Stimulated activated naive CD4-positive, alpha-beta T cell (primary cell): ENCODE results near the gene TRMT11.
"Not testable (repeated sequence)": the region's sequence is repeated elsewhere in the genome, so short reads cannot be mapped to it uniquely, and the experiment has no call there.

Experiments
- DNase-seq, 6 experiments: peaks; one replicate each; lab custom pipeline; 2025; lab: John Stamatoyannopoulos, UW

TRMT11 gene

DNA sequence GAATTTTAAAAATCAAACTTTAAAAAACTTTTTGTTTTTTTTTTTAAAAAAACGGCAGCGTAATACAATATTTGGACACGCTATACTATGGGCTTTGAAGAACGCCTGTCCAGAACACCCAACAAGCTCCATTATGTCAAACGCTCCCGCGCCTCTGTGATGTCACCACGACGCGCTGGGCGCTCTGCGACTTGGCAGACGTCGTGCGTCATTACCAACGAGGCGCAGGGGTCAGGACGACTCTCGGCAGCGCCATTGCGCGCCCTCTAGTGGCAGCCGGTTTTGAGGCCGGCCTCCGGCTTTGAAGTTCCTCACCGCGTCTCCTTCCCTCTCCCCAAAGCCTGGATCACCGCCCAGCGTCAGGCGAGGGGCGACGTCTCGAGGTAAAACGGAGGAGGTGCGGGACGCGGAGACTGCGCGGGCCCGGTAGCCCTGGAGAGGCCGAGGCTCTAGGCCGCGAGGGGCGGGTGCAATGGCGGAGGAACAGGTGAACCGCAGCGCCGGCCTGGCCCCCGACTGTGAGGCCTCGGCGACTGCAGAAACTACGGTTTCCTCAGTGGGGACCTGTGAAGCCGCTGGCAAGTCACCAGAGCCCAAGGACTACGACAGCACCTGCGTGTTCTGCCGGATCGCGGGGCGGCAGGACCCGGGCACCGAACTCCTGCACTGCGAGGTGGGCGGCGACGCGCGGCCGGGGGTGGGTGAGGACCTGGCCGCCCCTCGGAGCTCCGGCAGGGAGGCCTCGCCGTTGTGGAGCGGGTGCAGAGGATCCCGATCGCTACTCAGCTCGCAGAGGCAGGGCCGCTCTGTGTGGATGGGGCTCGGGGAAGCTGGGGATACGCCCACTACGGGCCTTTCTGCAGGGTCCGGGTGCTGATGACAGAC lies 29.6 kb upstream of the TRMT11 start, which contains the start of gene HINT3:
Gene HINT3 (plus strand): TSS at position 265 of the 885 bp plus-strand sequence. CDS start 208 bp downstream, at position 473.
- DNase-seq, result peak; percentile 94 to 97 (median 95)

DNA sequence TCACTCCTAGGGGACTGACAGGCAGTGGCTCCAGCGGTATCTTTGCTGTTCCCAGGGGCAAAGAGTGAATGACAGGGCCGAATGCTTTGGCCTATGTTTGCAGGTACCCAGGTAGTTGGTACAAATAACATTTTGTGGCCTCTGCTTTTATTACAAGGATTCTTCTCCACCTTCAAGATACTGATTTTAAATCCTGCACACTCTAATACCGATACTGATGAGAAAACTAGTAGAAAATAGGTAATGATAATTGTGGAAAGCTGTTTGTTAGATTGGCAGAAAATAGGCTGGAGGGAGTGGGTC lies 29.0 kb upstream of the TRMT11 start:
- DNase-seq, result no peak

DNA sequence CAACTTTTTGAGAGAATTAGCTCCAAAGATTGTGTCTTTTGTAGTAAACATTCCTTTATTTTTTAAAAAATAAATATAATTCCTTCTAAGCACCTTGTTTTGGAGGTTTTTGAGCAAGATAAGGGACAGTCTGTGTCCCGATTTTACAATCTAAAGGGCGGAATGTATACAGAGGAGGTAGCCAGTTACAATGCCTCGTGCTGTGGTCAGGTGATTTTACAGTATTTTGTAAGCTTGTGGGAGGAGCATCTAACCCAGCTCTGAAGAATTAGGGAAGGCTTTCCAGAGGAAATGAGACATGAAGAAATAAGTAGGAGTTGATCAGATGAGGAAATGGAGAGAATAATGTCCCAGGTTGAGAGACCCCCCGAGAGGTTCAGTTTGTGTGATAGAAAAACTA lies 28.5 kb upstream of the TRMT11 start:
- no peak for DNase-seq

DNA sequence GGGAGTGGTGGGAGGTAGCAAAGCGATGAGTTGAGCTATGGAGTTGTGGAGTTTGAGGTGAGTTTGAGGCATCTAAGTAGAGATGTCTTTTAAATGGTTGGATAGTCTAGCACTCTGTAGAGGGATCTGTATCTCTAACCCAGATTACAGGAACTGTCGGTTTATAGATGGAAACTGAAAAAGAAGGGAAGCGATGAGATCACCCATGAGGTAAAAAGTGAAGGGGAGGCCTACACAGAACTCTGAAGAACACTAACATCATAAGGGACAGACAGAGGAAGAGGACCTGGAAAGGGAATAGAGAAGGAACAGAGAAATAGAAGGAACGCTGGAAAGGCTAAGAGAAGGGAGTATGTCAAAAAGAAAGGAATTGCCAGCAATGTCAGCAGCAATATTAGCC lies 27.3 kb upstream of the TRMT11 start:
- no peak for DNase-seq

DNA sequence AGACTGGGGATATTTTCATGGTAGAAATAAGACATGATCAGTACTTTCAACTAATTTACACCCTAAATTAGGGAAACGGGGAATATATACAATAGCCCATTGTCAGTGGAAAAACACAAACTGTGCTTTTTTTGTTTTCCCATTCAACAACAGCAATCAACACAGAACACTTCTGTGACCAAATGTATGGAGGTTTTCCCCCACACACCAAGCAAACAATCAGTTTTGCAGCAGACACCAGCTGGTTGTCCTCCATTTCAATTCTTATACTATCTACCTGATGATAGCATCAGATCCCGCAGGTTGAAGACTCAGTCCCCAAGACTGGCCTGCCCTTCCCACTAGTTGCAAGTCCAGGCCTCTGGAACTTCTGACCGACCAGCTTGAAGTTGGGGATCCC lies 25.2 kb upstream of the TRMT11 start:
- DNase-seq, result no peak

DNA sequence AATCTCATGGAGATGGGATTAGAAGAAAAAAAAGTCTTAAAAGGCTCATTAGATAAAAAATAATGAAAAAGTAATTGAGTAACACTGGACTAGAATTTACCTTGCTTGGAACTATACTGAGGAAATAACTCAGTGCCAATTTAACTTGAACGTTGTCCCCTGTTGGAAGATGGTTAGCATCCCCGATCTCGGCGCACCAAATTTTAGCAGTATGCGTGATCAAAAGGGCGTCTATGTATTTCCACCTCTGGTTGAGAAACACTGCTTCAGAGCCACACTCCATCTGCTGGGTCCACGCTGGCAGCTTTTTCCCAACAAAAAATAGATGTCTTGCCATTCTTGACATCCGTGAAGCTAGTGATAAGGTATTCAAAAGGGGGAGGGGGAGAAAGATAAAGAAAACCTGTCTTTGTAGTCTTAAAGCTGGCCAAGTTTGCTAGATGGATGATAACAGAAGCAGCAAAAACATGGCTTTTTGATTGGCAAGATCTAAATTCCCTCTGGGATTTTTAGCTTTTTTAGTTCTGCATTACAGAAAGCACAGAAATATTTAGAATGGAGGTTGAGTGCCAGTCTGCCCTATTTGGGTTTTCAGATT lies 23.3 kb upstream of the TRMT11 start:
- DNase-seq, result no peak

DNA sequence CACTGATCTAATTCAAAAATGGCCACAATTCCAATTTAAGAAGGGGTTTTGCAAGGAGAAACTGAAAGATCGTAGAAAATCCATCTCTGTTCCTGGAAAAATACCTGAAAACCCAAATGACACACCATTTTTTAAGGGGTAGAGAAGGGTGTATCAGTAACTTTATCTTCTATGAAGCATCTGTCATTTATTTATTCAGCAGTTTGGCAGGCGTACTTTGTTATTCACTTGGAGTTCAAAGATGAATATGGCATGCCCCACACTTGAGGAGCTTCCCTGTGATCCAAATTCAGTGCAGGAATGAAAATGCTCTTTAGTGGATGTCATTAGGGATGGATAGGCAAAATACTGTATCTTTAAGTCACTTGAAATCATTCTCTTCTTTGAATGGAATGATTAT lies 22.5 kb upstream of the TRMT11 start:
- no peak for DNase-seq

DNA sequence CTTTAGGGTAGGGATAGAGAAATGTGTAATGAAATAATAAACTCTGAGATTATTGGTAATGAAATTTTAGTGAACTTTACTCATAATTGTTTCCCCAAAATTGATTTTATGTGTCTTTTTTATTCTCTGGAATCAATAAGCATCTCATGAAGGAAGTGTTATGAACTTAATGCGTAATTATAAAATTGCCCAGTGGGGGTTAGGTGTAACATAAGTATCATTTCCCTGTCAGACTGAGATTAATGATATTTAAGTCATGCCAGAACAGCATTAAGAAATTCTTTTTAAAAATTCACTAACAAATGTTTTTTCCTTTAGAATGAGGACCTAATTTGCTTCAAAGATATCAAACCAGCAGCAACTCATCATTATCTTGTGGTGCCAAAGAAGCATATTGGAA lies 19.8 kb upstream of the TRMT11 start:
- no peak for DNase-seq

DNA sequence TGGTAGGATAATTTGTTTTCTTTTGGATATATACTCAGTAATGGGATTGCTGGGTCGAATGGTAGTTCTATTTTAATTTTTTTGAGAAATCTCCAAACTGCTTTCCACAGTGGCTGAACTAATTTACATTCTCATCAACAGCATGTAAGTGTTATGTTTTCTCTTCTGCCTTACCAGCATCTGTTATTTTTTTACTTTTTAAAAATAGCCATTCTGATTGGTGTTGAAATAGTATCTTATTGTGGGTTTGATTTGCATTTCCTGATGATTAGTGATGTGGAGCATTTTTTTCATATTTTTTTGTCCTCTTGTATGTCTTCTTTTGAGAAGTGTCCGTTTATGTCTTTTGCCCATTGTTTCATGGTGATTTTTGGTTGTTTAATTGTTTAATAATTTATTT lies 17.8 kb upstream of the TRMT11 start:
- DNase-seq, result no peak

DNA sequence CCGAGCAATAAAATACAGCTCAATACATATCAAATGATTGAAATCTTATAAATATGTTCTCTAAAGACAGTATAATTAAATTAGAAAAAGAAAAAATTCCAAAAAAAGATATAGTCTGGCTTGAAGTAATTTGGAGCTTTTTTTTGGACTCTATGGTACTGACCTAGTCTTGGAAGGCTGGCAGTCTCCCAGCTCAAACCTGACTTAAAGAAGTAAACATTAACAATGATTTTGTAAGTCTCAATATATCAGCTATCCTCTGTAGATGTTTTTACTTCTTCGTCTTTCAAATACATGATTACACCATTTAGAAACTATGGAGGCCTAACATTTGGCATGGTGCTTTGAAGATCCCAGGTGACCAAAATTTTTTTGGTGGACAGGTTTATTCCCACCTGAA lies 15.6 kb upstream of the TRMT11 start:
- DNase-seq, result no peak

DNA sequence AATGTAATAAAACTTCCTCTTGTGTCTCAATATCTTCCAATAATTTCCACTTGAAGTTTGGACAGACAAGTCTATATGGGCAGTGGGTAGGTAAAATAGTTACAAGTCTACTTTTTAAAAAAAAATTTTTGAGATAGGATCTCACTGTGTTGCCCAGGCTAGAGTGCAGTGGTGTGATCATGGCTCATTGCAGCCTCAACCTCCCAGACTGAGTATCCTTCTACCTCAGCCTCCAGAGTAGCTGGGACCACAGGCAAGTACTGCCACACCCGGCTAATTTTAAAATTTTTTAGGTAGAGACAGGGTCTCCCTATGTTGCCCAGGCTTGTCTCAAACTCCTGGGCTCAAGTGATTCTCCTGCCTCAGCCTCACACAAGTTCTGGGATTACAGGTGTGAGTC lies 13.9 kb upstream of the TRMT11 start:
- DNase-seq, result not testable (repeated sequence)

DNA sequence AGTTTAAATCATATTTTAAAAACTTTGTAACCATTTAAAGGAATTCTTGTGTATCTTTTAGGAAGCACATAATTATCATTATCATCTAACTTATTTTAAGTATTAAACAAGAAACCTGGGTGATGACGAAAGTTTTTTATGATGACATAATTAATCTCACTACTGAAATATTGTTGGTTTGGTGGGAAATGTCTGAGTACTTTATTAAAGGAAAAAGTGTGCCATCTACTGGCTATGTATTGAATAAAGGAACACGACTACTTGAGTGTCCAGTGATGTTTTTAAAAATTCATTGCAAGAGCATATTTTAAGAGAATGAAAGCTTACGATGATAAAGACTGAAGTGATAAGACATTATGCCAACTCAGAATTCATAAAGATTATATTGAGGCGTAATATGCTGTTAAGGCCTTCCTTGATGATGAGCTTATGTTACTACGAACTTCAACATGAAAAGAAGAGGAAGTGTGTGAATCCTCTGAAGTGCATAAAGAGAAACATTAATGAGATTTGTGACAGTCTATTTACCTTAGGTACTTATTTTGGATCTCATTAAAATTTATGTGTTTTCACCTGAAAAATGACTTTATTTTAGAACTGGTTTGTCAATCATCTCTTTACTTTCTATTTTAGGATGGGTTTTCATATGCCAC lies 12.0 kb upstream of the TRMT11 start:
- DNase-seq, result peak in 3 of 6 experiments; percentile 15 to 55 (median 51)

DNA sequence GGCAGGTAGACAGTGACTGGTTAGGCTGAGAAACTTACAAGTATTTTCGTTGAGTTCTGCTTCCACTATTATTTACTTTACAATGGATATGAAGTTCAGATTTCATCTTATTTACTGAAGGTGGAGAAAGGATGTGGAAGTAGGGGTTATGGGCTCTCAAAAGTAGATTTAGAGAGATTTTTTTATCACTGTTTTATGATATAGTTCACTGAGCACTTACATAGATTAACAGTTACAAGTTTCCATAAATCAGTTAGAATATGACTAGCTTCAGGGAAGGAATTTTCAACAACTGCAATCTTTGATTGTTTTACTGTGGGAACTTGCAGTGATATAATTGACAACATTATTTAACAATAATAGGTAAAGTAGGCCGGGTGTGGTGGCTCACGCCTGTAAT lies 7.2 kb upstream of the TRMT11 start:
- DNase-seq, result no peak

DNA sequence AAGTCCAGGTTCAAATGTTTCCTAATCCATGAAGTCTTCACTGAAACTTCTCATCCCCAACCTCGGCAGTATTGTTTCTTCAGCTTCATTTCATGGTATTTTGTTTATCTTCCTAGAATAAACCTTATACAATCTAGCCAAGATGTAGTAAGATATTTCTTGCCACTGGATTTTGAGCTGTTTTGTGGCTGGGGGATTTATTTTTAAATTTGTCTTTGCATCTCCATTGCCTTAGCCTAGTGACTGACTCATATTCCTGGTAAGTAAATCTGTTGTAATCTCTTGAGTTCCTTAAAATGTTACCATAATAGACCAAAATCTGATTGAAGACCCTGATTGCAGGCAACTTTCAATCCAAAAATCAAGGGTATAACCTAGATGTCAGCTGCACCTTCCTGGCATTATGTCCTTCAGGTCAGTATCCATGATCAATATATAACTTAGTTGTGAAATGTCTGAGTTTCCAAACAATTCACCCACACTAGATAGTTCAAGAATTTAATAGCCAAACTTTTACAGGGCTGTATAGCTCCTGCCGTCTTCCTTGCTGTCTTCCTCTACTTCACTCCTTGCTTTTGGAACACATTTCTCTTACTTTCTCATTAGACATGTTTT lies 4.7 kb upstream of the TRMT11 start:
- no peak for DNase-seq

DNA sequence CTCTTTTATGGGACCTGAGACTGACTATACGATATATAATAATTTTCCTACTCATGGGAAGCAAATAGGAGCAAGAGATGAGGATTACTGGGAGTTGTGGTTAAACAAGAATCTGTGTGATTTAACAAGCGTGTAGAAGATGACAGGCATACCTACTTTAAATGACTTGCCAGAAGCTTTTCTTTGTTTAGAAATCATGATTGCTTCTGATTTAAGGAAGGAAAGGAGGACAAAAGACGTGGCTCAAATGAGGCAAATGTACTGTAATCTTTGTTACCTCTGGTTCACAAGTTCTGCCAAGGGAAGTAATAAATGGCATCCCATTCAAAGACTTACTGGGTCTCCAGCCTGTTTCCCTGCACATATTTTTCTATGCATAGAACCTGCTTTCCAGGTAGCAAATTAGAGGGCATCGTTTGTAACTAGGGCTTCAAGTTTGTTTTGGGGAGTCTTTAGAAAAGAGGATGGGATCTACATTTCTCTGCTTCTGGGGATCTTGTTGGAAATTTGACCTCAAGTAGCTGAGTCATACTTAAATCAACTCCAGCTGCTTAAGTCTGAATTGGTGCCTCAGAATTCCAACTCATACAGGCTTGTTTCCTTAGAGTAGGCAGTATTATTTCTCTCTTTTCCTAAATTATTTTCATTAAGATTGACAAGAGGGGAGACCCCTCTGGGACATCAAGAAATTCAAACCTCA lies 2.9 kb upstream of the TRMT11 start:
- DNase-seq, result no peak

DNA sequence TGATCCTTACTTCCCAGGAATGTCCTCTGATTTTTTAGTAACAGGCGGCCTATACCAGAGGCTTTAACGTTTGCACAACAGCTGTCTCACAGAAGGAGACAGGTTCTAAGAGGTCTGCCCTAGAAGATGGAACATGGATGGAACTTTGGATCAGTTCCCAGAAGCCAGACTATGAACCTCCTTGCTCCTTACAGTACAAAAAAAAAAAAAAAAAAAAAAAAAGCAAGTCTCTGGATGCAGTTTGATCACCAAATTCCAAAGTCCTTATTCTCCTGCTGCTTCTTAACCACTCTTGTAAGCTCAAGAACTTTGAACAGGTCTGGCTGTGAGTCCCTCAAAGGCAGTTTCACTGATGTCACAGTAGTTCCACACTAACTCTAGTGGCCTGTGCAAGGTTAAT lies 2.0 kb upstream of the TRMT11 start:
- DNase-seq, result no peak

DNA sequence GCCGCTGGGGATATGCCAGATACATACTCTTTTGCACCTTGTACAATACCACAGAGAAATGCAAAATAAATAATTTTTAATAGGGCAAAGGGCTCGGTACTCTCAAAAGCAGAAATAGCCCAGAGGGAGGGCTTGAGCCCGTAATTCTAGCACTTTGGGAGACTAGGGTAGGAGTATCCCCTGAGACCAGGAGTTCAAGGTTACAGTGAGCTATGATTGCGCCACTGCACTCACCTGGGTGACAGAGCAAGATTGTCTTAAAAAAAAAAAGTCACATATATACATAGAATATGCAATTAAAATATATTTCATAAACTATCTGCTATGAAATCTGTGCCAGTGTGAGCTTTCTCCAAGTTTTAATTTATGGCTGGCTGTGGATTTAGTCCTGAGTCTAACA lies 818 bp upstream of the TRMT11 start:
- no peak for DNase-seq

DNA sequence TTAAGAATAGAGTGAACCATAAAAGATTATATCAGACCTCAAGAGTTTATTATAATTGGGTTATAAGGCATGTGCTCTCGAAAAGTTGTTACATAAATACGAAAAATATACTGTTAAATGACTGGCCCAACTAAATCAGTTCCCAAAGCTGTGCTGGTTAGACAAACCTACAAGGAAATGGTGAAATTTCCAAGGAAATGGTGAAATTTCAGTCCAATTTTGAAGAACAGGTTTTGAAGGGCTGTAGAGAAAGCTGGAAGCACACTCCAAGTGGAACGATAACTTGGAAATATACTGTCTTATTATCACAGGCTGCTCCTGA lies 400 bp upstream of the TRMT11 start:
- no peak for DNase-seq

DNA sequence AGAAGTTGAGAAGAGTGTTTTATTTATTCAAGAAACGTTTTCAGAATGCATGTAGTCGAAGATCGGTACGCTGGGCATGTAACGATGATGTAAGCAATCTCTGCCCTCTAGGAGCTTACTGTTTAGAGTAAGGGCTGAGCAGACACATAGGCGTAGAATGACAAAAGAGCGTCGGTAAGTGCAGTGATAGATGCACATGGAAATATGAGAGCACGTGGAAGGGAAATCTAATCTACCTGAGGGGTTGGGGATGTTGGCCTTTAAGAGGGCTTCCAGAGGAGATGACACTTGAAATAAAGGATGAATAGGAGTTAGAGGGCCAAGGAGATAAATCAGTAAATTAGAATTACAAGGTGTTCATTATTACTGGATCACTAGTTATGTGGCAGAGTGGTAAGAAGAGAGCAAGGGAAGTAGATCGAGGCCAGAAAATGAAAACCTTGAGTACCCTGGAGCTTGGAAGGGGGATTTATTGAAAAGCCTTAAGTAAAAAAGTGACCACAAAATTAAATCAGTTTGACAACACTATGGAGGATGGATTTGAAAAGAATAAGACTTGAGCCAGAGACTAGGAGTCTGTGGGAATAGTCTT lies 782 bp downstream of the TRMT11 start:
- DNase-seq, result peak in 2 of 6 experiments; percentile 45 to 62

DNA sequence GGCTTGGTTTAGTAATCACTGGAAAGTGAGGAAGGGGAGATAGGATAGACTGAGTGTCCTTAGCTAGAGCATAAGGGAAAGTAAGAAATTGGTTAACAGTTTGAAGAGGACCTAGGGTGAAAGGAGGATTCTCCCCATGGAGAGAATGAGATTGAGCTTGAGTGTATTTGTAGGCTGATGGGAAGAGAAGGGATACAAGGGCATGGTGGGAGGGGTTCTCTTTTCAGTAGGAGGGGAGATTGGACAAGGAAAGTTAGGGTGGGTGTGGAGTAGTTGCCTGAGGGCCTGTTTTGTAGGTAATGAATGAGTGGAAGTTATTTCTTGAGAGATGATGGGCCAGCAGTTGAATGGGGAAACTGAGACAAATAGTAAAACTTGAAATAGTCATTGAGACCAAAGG lies 1.9 kb downstream of the TRMT11 start:
- no peak for DNase-seq

DNA sequence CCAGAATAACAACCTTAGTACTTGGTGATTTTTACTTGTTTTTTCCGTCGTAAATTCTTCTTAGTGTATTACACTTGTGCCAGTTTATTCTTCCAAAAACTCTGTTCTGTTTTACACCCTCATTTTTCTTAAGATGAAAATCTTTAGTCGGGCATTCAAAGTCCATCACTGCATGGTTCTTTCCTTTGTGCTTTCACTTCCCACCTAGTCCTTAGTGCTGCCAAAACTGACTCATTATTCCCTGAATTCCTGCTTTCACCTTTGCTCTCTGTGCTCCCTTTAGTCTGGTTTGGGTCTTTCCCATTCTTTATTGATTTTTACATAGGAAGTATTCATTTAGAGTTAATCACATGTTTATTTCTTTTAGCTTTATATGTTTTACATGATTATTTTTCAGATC lies 3.3 kb downstream of the TRMT11 start:
- DNase-seq, result no peak

DNA sequence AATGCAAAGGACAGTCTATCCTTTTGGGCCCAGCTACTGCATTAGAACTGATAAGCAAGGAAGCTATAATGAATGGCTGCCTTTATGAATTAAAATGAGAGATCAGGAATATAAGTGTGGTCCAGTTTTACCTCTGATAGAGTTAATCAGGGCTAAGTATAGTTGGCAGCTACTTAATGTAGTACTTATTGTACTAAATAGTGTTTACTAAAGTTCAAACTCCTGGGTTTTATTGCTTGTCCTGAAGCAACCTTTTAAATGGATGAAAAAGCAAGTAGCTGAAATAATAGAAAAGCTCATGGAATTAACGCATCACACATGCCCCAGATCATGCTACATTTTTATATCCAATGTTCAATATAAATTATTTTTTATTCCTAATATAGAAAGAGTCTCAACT lies 5.3 kb downstream of the TRMT11 start:
- DNase-seq, result no peak
